ENCODE data around the gene DYRK2. TPM values are rescaled to one million over a fixed set of nuclear protein-coding genes. Genes with fewer than 3 reads are reported as not detected.

The DYRK2 gene
- total RNA-seq, 2 donors from 2014 or later = 22.5 to 35.3 TPM

GRCh38 chr12:67651132-67651695 is 2.7 kb downstream of the DYRK2 start:
- TF ChIP-seq, protein P1, sequence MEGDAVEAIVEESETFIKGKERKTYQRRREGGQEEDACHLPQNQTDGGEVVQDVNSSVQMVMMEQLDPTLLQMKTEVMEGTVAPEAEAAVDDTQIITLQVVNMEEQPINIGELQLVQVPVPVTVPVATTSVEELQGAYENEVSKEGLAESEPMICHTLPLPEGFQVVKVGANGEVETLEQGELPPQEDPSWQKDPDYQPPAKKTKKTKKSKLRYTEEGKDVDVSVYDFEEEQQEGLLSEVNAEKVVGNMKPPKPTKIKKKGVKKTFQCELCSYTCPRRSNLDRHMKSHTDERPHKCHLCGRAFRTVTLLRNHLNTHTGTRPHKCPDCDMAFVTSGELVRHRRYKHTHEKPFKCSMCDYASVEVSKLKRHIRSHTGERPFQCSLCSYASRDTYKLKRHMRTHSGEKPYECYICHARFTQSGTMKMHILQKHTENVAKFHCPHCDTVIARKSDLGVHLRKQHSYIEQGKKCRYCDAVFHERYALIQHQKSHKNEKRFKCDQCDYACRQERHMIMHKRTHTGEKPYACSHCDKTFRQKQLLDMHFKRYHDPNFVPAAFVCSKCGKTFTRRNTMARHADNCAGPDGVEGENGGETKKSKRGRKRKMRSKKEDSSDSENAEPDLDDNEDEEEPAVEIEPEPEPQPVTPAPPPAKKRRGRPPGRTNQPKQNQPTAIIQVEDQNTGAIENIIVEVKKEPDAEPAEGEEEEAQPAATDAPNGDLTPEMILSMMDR (IDR thresholded peaks at IDR 0.05) = no peak
- Histone ChIP-seq H3K27ac (no peak overlapping the region), H3K36me3 (no peaks in the 10 kb centered on the region)

GRCh38 chr12:67655829-67656228 is 7.3 kb downstream of the DYRK2 start:
- peaks cover 38 to 70% of the 10 kb centered on the region in 2 donors for H3K4me1 ChIP-seq (ENCODE audit: control insufficient read depth in 1 of 2, low read depth in 2 of 2)
- no peaks in the 10 kb centered on the region for H3K9me3 ChIP-seq
- no peak for DNase-seq (ENCODE audit: low spot score)
- H3K36me3 ChIP-seq = peaks cover 16% of the 10 kb centered on the region
- H3K27me3 ChIP-seq (replicated peaks; ENCODE audit: insufficient read depth) = no peaks in the 10 kb centered on the region
- TF ChIP-seq, protein P1 (IDR thresholded peaks at IDR 0.05) = no peak
- no peak for ATAC-seq (ENCODE audit: insufficient number of reproducible peaks, low FRiP score, low read depth)
- H3K4me3 ChIP-seq = no peak overlapping the region
- no peak overlapping the region for H3K27ac ChIP-seq

More at GRCh38 chr12:67651132-67651695, 2.7 kb downstream of the DYRK2 start:
- peaks cover 27 to 48% of the 10 kb centered on the region in 2 donors for H3K4me1 ChIP-seq (ENCODE audit: control insufficient read depth in 1 of 2, low read depth in 2 of 2)
- DNase-seq (ENCODE audit: low spot score) (no peak), ATAC-seq (ENCODE audit: insufficient number of reproducible peaks, low FRiP score, low read depth) (no peak)
- H3K4me3 ChIP-seq = peak overlapping the region; percentile 92
- no peaks in the 10 kb centered on the region for H3K27me3 ChIP-seq (replicated peaks; ENCODE audit: insufficient read depth)
- H3K9me3 ChIP-seq = no peaks in the 10 kb centered on the region

- H3K36me3 ChIP-seq = peaks cover 16% of the 10 kb centered on the region
- no peaks in the 10 kb centered on the region for H3K27me3 ChIP-seq (replicated peaks; ENCODE audit: insufficient read depth)
- no peak overlapping the region for H3K4me3 ChIP-seq
- H3K9me3 ChIP-seq = no peaks in the 10 kb centered on the region
- TF ChIP-seq, protein P1 (IDR thresholded peaks at IDR 0.05) = no peak
- no peak for ATAC-seq (ENCODE audit: insufficient number of reproducible peaks, low FRiP score, low read depth)
- peaks cover 38 to 70% of the 10 kb centered on the region in 2 donors for H3K4me1 ChIP-seq (ENCODE audit: control insufficient read depth in 1 of 2, low read depth in 2 of 2)
- DNase-seq (ENCODE audit: low spot score) = no peak
- no peak overlapping the region for H3K27ac ChIP-seq
Observed at GRCh38 chr12:67656251-67656650, 7.7 kb downstream of the DYRK2 start.

- Histone ChIP-seq H3K4me3 (no peak overlapping the region), H3K27ac (no peak overlapping the region), H3K36me3 (peaks cover 16% of the 10 kb centered on the region), H3K4me1 (ENCODE audit: control insufficient read depth in 1 of 2, low read depth in 2 of 2) (peaks cover 33 to 67% of the 10 kb centered on the region in 2 donors), H3K9me3 (no peaks in the 10 kb centered on the region), H3K27me3 (replicated peaks; ENCODE audit: insufficient read depth) (no peaks in the 10 kb centered on the region)
- DNase-seq (ENCODE audit: low spot score) = no peak
- TF ChIP-seq, protein P1 (IDR thresholded peaks at IDR 0.05) = no peak
- ATAC-seq (ENCODE audit: insufficient number of reproducible peaks, low FRiP score, low read depth) = no peak
Observed at GRCh38 chr12:67658486-67658885, 9.9 kb downstream of the DYRK2 start.

DNA sequence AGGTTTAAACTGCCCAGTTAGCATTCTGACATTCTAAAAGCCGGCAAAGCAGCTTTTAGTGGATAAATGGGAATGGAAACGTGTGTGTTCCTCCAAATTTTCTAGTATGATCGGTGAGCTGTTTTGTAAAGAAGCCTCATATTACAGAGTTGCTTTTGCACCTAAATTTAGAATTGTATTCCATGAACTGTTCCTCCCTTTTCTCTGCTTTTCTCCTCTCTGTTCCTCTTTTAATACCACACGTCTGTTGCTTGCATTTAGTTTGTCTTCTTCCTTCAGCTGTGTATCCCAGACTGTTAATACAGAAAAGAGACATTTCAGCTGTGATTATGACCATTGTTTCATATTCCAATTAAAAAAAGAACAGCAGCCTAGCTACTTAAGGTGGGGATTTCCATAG is 10.7 kb downstream of the DYRK2 start:
- H3K27ac ChIP-seq = no peak overlapping the region
- H3K27me3 ChIP-seq (replicated peaks; ENCODE audit: insufficient read depth) = no peaks in the 10 kb centered on the region
- H3K4me3 ChIP-seq = no peak overlapping the region
- DNase-seq (ENCODE audit: low spot score) = no peak
- TF ChIP-seq, protein P1 (IDR thresholded peaks at IDR 0.05) = no peak
- no peak for ATAC-seq (ENCODE audit: insufficient number of reproducible peaks, low FRiP score, low read depth)
- H3K4me1 ChIP-seq (ENCODE audit: control insufficient read depth in 1 of 2, low read depth in 2 of 2) = peaks cover 29 to 66% of the 10 kb centered on the region in 2 donors
- peaks cover 16% of the 10 kb centered on the region for H3K36me3 ChIP-seq
- no peaks in the 10 kb centered on the region for H3K9me3 ChIP-seq
